Endothelial cell of umbilical vein (primary cell): ENCODE measurements around the gene UEVLD. TPM values are rescaled to one million over a fixed set of nuclear protein-coding genes. Genes with fewer than 3 reads are reported as not detected.

Experiments used
- BruUV-seq: library from RNA; stranded (reverse); fragments of 400-500 nt; replicated peaks from 2 replicates; lab custom pipeline; 2021; lab: Mats Ljungman, UMichigan
- CTCF ChIA-PET: fragments of 300-600, 350-600 bp; sonication (Branson Sonifier 250); formaldehyde crosslinking; loops from one replicate; lab custom pipeline; 2021; ENCODE audit warnings: antibody characterized with exemption, inconsistent platforms; lab: Charles Lee
- POLR2A ChIA-PET: fragments of 300-600, 350-600 bp; sonication (Branson Sonifier 250); formaldehyde crosslinking; loops from one replicate; lab custom pipeline; 2021; ENCODE audit warnings: antibody characterized with exemption, inconsistent platforms; lab: Charles Lee
- DNase-seq: peaks from one replicate; pipeline ENCODE4 v3.0.0-alpha.2; 2011; ENCODE audit warnings: low read depth, low spot score
- FAIRE-seq: peaks from 2 replicates; lab custom pipeline; 2011; peaks lifted over from hg19 to GRCh38; lab: Jason Lieb, UNC
- H2AFZ ChIP-seq: 2 replicates; pipeline ENCODE4 v1.6.0; 2012; ENCODE audit warnings: low read depth, low read length, control low read depth, inconsistent platforms
- H3K27ac ChIP-seq: 2 replicates; pipeline ENCODE4 v1.5.1; 2011; ENCODE audit warnings: low read depth, mild to moderate bottlenecking, control low read depth, low read length, moderate library complexity; ENCODE audit not compliant: insufficient read depth
- H3K27me3 ChIP-seq, 2 experiments: 2 replicates each; pipeline versions ENCODE4 v1.6.0 to v1.6.1; 2011; ENCODE audit warnings: low read length in 2 of 2, mixed read lengths in 1 of 2; ENCODE audit not compliant: control insufficient read depth in 2 of 2, insufficient read depth in 2 of 2
- H3K36me3 ChIP-seq, 2 experiments: 2 replicates in 1 of 2; 3 replicates in 1 of 2; pipeline ENCODE4 v1.5.1; 2011; ENCODE audit warnings: low read length in 2 of 2, mild to moderate bottlenecking in 1 of 2, moderate library complexity in 1 of 2; ENCODE audit not compliant: control insufficient read depth in 2 of 2, insufficient read depth in 2 of 2; ENCODE audit errors: extremely low read depth in 1 of 2
- H3K4me1 ChIP-seq: 3 replicates; pipeline ENCODE4 v1.5.1; 2011; ENCODE audit warnings: mild to moderate bottlenecking, low read length; ENCODE audit not compliant: control insufficient read depth, insufficient read depth; ENCODE audit errors: extremely low read depth
- H3K4me2 ChIP-seq: 2 replicates; pipeline ENCODE4 v1.6.1; 2011; ENCODE audit warnings: low read length, control low read depth, mixed read lengths; ENCODE audit not compliant: insufficient read depth
- H3K4me3 ChIP-seq, 3 experiments: fragments of 200-600 bp in 1 of 3; sonication (generic), shearing (Covaris generic) in 1 of 3; replicated peaks in 1 of 3; 2 replicates each; pipeline ENCODE4 v1.5.1; 2011 to 2016; ENCODE audit warnings: control low read depth in 3 of 3, low read length in 3 of 3, mild to moderate bottlenecking in 2 of 3, inconsistent platforms in 1 of 3, low read depth in 1 of 3, moderate library complexity in 1 of 3; ENCODE audit not compliant: insufficient read depth in 1 of 3
- H3K79me2 ChIP-seq: 2 replicates; pipeline ENCODE4 v1.6.0; 2012; ENCODE audit warnings: low read length, inconsistent platforms; ENCODE audit not compliant: control insufficient read depth, insufficient read depth
- H3K9ac ChIP-seq: replicated peaks from 2 replicates; pipeline ENCODE3; 2011; ENCODE audit warnings: low read length, control low read depth; ENCODE audit not compliant: insufficient read depth; ENCODE audit errors: extremely low read depth
- H3K9me1 ChIP-seq: replicated peaks from 3 replicates; pipeline ENCODE4 v1.6.0; 2011; ENCODE audit warnings: mild to moderate bottlenecking, low read length; ENCODE audit not compliant: control insufficient read depth, insufficient read depth; ENCODE audit errors: extremely low read depth
- H3K9me3 ChIP-seq: replicated peaks from 2 replicates; pipeline ENCODE4 v1.5.1; 2012; ENCODE audit warnings: low read length, inconsistent platforms; ENCODE audit not compliant: control insufficient read depth, insufficient read depth
- H4K20me1 ChIP-seq: replicated peaks from 2 replicates; pipeline ENCODE3; 2011; ENCODE audit warnings: mild to moderate bottlenecking, low read length; ENCODE audit not compliant: control insufficient read depth, insufficient read depth; ENCODE audit errors: extremely low read depth
- EZH2 ChIP-seq: IDR thresholded peaks from 2 replicates; pipeline ENCODE4 v1.6.1; 2012; ENCODE audit warnings: borderline replicate concordance, low read depth, mild to moderate bottlenecking, moderate library complexity, low read length, inconsistent platforms; ENCODE audit not compliant: severe bottlenecking
- FOS ChIP-seq: IDR thresholded peaks from 2 replicates; pipeline ENCODE4 v1.6.1; 2011; ENCODE audit warnings: mild to moderate bottlenecking, low read length, moderate library complexity, borderline replicate concordance; ENCODE audit not compliant: insufficient read depth
- GATA2 ChIP-seq: IDR thresholded peaks from 2 replicates; pipeline ENCODE4 v1.7.0; 2011; ENCODE audit warnings: low read depth, mild to moderate bottlenecking, moderate library complexity, mixed read lengths, low read length; ENCODE audit not compliant: insufficient read length, insufficient read depth
- JUN ChIP-seq: IDR thresholded peaks from 2 replicates; pipeline ENCODE4 v1.6.1; 2011; ENCODE audit warnings: borderline replicate concordance, low read depth; ENCODE audit not compliant: insufficient read length, insufficient read depth
- MYC ChIP-seq: IDR thresholded peaks from one replicate; pipeline ENCODE4 v1.6.1; 2011; ENCODE audit warnings: mild to moderate bottlenecking, low read depth, low read length
- POLR2A ChIP-seq: IDR thresholded peaks from 2 replicates; pipeline ENCODE4 v1.6.1; 2012; ENCODE audit warnings: low read depth, mild to moderate bottlenecking, control low read depth, low read length
- POLR2AphosphoS5 ChIP-seq: IDR thresholded peaks from 2 replicates; pipeline ENCODE4 v1.6.1; 2012; ENCODE audit warnings: low read depth, mild to moderate bottlenecking, control low read depth, low read length, moderate library complexity; ENCODE audit not compliant: insufficient read depth
- dilution Hi-C: fragments of 300-500 bp; cut with MboI; formaldehyde crosslinking; loops from one replicate; pipeline ENCODE4 v1.15.0; 2019; ENCODE audit warnings: low sequenced_read_pairs; ENCODE audit not compliant: extremely low pct_ligation_motif_present
- intact Hi-C: fragments of 100-400 bp; cut with micrococcal nuclease; formaldehyde crosslinking; loops from one replicate; pipeline ENCODE4 v1.10.0; 2022
- polyA plus RNA-seq, 4 experiments: library from polyadenylated mRNA; depleted of rRNA in 3 of 4; stranded (reverse) in 3 of 4; unstranded in 1 of 4; fragments of >200 nt; gene quantifications; 2 replicates each; pipeline versions ENCODE4 v1.2.1 to v1.2.3, GENCODE V29; 2011 to 2012; ENCODE audit warnings: missing spikeins in 1 of 4
- total RNA-seq: library from RNA; stranded (reverse); gene quantifications from 2 replicates; pipeline ENCODE4 v1.2.3, GENCODE V29; 2021
- TF ChIP-seq, protein P1 (sequence below): IDR thresholded peaks from 2 replicates; pipeline ENCODE4 v1.6.1; 2011; ENCODE audit not compliant: insufficient read depth, insufficient read length
- TF ChIP-seq, protein P2 (sequence below), 2 donors: IDR thresholded peaks; 1 replicate in 1 of 2; 2 replicates in 1 of 2; pipeline ENCODE4 v1.5.1; 2011; ENCODE audit warnings: low read length in 2 of 2, mild to moderate bottlenecking in 2 of 2, moderate library complexity in 2 of 2, control low read depth in 1 of 2, inconsistent platforms in 1 of 2, low read depth in 1 of 2; ENCODE audit not compliant: insufficient read depth in 1 of 2; ENCODE audit errors: extremely low read depth in 1 of 2

Gene UEVLD
- total and polyA plus RNA-seq, 2 donors (not counting 3 experiments of a cell fraction or from before 2014, with no cell fraction given), result 9.2 to 19.1 TPM

DNA sequence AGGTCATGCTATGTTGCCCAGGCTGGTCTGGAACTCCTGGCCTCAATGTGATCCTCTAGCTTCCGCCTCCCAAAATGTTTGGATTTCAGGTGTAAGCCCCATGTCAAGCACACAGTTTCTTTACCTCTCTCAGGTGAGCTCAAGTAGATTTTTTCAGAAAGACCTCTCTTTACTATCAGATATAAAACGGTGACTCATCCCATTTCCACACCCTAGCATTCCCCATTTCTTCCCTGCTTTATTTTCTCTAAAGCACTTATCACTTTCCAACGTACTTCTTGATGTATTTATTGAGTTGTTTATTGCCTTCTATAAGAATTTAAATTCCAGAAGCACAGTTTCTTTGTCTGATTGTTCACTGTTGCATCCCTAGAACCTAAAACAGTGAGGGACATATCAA is 65.5 kb downstream of the UEVLD start:
- Histone ChIP-seq H4K20me1 (no peaks in the 10 kb centered on the region), H3K9me3 (no peaks in the 10 kb centered on the region), H3K79me2 (peaks cover 27% of the 10 kb centered on the region), H3K9ac (no peak overlapping the region), H3K4me1 (peaks cover 15% of the 10 kb centered on the region), H3K36me3 (no peaks in the 10 kb centered on the region), H3K4me2 (no peak overlapping the region), H3K27me3 (no peaks in the 10 kb centered on the region), H3K27ac (no peak overlapping the region), H3K4me3 (no peak overlapping the region), H3K9me1 (no peaks in the 10 kb centered on the region), H2AFZ (no peak overlapping the region)
- POLR2A ChIA-PET, result no interaction called here
- intact Hi-C loops, result loop anchor here (10.0 kb wide), 1 partner anchor 278 kb away; the partner anchor contains the start of gene SAA2
- DNase-seq, result no peak
- dilution Hi-C loops, result no loop called here
- CTCF ChIA-PET, result no interaction called here
- no peak for FAIRE-seq
- BruUV-seq, result no TSS peak
- TF ChIP-seq GATA2 (no peak), POLR2AphosphoS5 (no peak), FOS (no peak), MYC (no peak), JUN (no peak), POLR2A (no peak), EZH2 (no peak)
- TF ChIP-seq, protein P1, sequence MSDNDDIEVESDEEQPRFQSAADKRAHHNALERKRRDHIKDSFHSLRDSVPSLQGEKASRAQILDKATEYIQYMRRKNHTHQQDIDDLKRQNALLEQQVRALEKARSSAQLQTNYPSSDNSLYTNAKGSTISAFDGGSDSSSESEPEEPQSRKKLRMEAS, result no peak
- TF ChIP-seq, protein P2, sequence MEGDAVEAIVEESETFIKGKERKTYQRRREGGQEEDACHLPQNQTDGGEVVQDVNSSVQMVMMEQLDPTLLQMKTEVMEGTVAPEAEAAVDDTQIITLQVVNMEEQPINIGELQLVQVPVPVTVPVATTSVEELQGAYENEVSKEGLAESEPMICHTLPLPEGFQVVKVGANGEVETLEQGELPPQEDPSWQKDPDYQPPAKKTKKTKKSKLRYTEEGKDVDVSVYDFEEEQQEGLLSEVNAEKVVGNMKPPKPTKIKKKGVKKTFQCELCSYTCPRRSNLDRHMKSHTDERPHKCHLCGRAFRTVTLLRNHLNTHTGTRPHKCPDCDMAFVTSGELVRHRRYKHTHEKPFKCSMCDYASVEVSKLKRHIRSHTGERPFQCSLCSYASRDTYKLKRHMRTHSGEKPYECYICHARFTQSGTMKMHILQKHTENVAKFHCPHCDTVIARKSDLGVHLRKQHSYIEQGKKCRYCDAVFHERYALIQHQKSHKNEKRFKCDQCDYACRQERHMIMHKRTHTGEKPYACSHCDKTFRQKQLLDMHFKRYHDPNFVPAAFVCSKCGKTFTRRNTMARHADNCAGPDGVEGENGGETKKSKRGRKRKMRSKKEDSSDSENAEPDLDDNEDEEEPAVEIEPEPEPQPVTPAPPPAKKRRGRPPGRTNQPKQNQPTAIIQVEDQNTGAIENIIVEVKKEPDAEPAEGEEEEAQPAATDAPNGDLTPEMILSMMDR (IDR thresholded peaks at IDR 0.05; ENCODE audit: extremely low read depth in 1 of 2, insufficient read depth in 1 of 2, low read depth in 1 of 2, low read length in 2 of 2), result no peak
